GM23248 (cell line): ENCODE data around the gene SUPT3H.

Source experiments
- EZH2 ChIP-seq: fragments of 200-600 bp; sonication (generic); IDR thresholded peaks from 2 replicates; pipeline ENCODE4 v1.6.1; 2018; ENCODE audit warnings: antibody characterized with exemption, mild to moderate bottlenecking; ENCODE audit not compliant: insufficient read depth, poor library complexity, severe bottlenecking
- EZH2phosphoT487 ChIP-seq: fragments of 200-600 bp; sonication (generic); IDR thresholded peaks from 2 replicates; pipeline ENCODE4 v1.6.1; 2018; ENCODE audit warnings: antibody characterized with exemption, moderate library complexity, mild to moderate bottlenecking, low read depth; ENCODE audit not compliant: insufficient read depth

DNA sequence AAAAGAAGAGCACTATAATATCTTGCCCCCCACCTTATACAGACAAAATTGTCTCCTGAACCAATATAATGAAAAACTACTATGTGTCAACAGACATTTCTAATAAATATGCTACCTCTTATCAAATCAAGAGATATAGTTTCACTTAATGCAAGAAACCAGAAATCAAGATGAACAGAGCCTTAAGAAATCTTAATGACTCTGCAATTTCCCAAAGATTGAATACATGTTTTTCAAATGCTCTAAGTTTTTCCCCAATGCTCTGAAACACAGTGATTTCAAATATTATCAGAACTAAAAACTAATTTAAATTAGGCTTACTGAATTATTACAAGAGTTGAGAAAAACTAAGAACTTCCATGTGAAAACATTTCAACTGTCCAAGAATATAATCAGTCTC lies 13.3 kb downstream of the SUPT3H start:
- TF ChIP-seq EZH2 (no peak), EZH2phosphoT487 (no peak)
